Right lobe of liver (tissue), 6 donors: Measurements from ENCODE around the gene CCSAP. TPM values are rescaled to one million over a fixed set of nuclear protein-coding genes. Genes with fewer than 3 reads are reported as not detected.

Source experiments
- ATAC-seq, 4 donors: fragments of 200-7000 bp; cut with Tn5 transposase; one replicate each; pipeline ENCODE4 v1.9.1; 2020; ENCODE audit warnings: mild to moderate bottlenecking in 4 of 4, moderate library complexity in 4 of 4
- DNase-seq, 3 donors: peaks; one replicate each; pipeline ENCODE4 v3.0.0-alpha.2; 2020
- H3K27ac ChIP-seq, 3 donors: fragments of 200-600 bp; one replicate each; pipeline ENCODE4 v1.8.0; 2022
- H3K27me3 ChIP-seq, 2 donors: fragments of 200-600 bp; one replicate each; pipeline ENCODE4 v1.8.0; 2022
- H3K36me3 ChIP-seq, 4 donors: fragments of 200-600 bp; sonication (generic) in 1 of 4; one replicate each; pipeline versions ENCODE4 v1.5.1 to v1.8.0; 2017 to 2022; ENCODE audit warnings: control low read depth in 1 of 4
- H3K4me1 ChIP-seq, 4 donors: fragments of 200-600 bp; sonication (generic) in 1 of 4; one replicate each; pipeline versions ENCODE4 v1.5.1 to v1.8.0; 2017 to 2022; ENCODE audit warnings: control low read depth in 1 of 4
- H3K4me3 ChIP-seq, 3 donors: fragments of 200-600 bp; one replicate each; pipeline ENCODE4 v1.8.0; 2022
- H3K9me3 ChIP-seq, 4 donors: fragments of 200-600 bp; sonication (generic) in 1 of 4; one replicate each; pipeline versions ENCODE4 v1.5.1 to v1.8.0; 2017 to 2022; ENCODE audit warnings: control low read depth in 1 of 4
- CTCF ChIP-seq, 4 donors: fragments of 200-600 bp in 3 of 4; fragments of 450-650 bp in 1 of 4; IDR thresholded peaks; one replicate each; pipeline versions ENCODE4 v1.5.1 to v1.8.0; 2016 to 2022; ENCODE audit warnings: antibody characterized with exemption in 4 of 4, mild to moderate bottlenecking in 2 of 4
- POLR2A ChIP-seq: fragments of 450-650 bp; IDR thresholded peaks from one replicate; pipeline ENCODE4 v1.6.1; 2017; ENCODE audit warnings: antibody characterized with exemption, mild to moderate bottlenecking
- WGBS: methylation state at CpG from one replicate; pipeline ENCODE4 v1.1.6; 2018; ENCODE audit warnings: low coverage, low lambda C conversion rate; ENCODE audit not compliant: insufficient coverage; ENCODE audit errors: missing lambda C conversion rate; 5-methylcytosine and 5-hydroxymethylcytosine counted together
- intact Hi-C, 2 donors: fragments of 100-400 bp; cut with DNase I; formaldehyde crosslinking; loops; one replicate each; pipeline versions ENCODE4 v1.11.2 to v1.14.1; 2022
- total RNA-seq, 6 experiments: library from RNA; depleted of rRNA in 2 of 6; stranded (reverse); fragments of >200 nt in 2 of 6; fragmentation: NEBNext Ultra II Directional in 3 of 6; extraction: Animal tissue kit (Norgen Biotek cat#: 25700) in 3 of 6; gene quantifications; one replicate each; pipeline versions ENCODE4 v1.1.0 to v1.2.4, GENCODE V29; 2016 to 2023
- donor health status: DM: no; HTN: yes; CAD: no.
- donor health status: DM: no; HTN: no; CAD: no.
- donor health status: DM: no; HTN: no; CAD: no.
- donor health status: DM: no; HTN: yes; CAD: no.
- donor health status: DM: no; HTN: yes; CAD: no.

The CCSAP gene
- total RNA-seq, 6 experiments from 2014 or later = 1.4 to 3.2 (median 1.7) TPM

- WGBS = 77% methylated on average over 3 of the region's 7 CpGs
These were observed 23.4 kb downstream of the CCSAP start for GRCh38 chr1:229319487-229319886.

GRCh38 chr1:229318056-229318455 lies 24.8 kb downstream of the CCSAP start:
- H3K27me3 ChIP-seq = no peaks in the 10 kb centered on the region
- intact Hi-C loops = no loop called here
- H3K4me1 ChIP-seq = no peaks in the 10 kb centered on the region
- WGBS = 88% methylated on average over 4 of the region's 4 CpGs
- H3K27ac ChIP-seq = no peak overlapping the region
- no peaks in the 10 kb centered on the region for H3K9me3 ChIP-seq
- no peak for TF ChIP-seq POLR2A
- no peak for TF ChIP-seq CTCF (IDR thresholded peaks at IDR 0.05)
- ATAC-seq (no peak), DNase-seq (no peak)
- H3K4me3 ChIP-seq = no peak overlapping the region
- H3K36me3 ChIP-seq = peaks cover 0 to 7% (median 5%) of the 10 kb centered on the region in 4 donors

More at GRCh38 chr1:229319487-229319886, 23.4 kb downstream of the CCSAP start:
- Histone ChIP-seq H3K4me3 (no peak overlapping the region), H3K4me1 (peaks cover 0 to 8% (median 0%) of the 10 kb centered on the region in 4 donors), H3K36me3 (peaks cover 0 to 12% (median 0%) of the 10 kb centered on the region in 4 donors), H3K27ac (no peak overlapping the region), H3K9me3 (no peaks in the 10 kb centered on the region), H3K27me3 (no peaks in the 10 kb centered on the region)
- DNase-seq (no peak), ATAC-seq (no peak)
- intact Hi-C loops = no loop called here
- TF ChIP-seq POLR2A = no peak
- no peak for TF ChIP-seq CTCF (IDR thresholded peaks at IDR 0.05)

GRCh38 chr1:229316166-229316565 lies 26.7 kb downstream of the CCSAP start:
- no peak for DNase-seq
- no peak overlapping the region for H3K27ac ChIP-seq
- peaks cover 0 to 6% (median 2%) of the 10 kb centered on the region in 4 donors for H3K4me1 ChIP-seq
- no peaks in the 10 kb centered on the region for H3K27me3 ChIP-seq
- TF ChIP-seq POLR2A = no peak
- TF ChIP-seq CTCF (IDR thresholded peaks at IDR 0.05) = no peak
- 96% methylated on average over 2 of the region's 2 CpGs for WGBS
- H3K9me3 ChIP-seq = no peaks in the 10 kb centered on the region
- no peak overlapping the region for H3K4me3 ChIP-seq
- intact Hi-C loops = no loop called here
- no peak for ATAC-seq
- H3K36me3 ChIP-seq = peaks cover 0 to 12% (median 1%) of the 10 kb centered on the region in 4 donors

- no peak for TF ChIP-seq CTCF (IDR thresholded peaks at IDR 0.05)
- no peak overlapping the region for H3K4me3 ChIP-seq
- H3K27me3 ChIP-seq = no peaks in the 10 kb centered on the region
- peak overlapping the region in 1 of 3 donors; percentile 61 for H3K27ac ChIP-seq
- WGBS = 40% methylated on average over 6 of the region's 6 CpGs
- peaks cover 0 to 17% (median 4%) of the 10 kb centered on the region in 4 donors for H3K4me1 ChIP-seq
- H3K9me3 ChIP-seq = no peaks in the 10 kb centered on the region
- peaks cover 0 to 15% (median 8%) of the 10 kb centered on the region in 4 donors for H3K36me3 ChIP-seq
- intact Hi-C loops = no loop called here
- DNase-seq (peak in 2 of 3 donors; percentile 30 to 78), ATAC-seq (peak; percentile 97 to 98 (median 98))
These were observed 32.0 kb downstream of the CCSAP start for GRCh38 chr1:229310833-229311232.

- intact Hi-C loops = no loop called here
- 93% methylated on average over 2 of the region's 2 CpGs for WGBS
- H3K9me3 ChIP-seq = no peaks in the 10 kb centered on the region
- no peaks in the 10 kb centered on the region for H3K27me3 ChIP-seq
- peaks cover 0 to 21% (median 11%) of the 10 kb centered on the region in 4 donors for H3K36me3 ChIP-seq
- H3K4me1 ChIP-seq = peaks cover 0 to 17% (median 4%) of the 10 kb centered on the region in 4 donors
- H3K27ac ChIP-seq = no peak overlapping the region
- ATAC-seq (no peak), DNase-seq (no peak)
- no peak overlapping the region for H3K4me3 ChIP-seq
- TF ChIP-seq CTCF (IDR thresholded peaks at IDR 0.05) (no peak), POLR2A (no peak)
These were observed 33.2 kb downstream of the CCSAP start for GRCh38 chr1:229309684-229310083.
